ENCODE measurements around the gene HSD17B12. TPM values are rescaled to one million over a fixed set of nuclear protein-coding genes. Genes with fewer than 3 reads are reported as not detected.
A peak's percentile ranks its signal among the peaks of the same experiment; 100 is the strongest.

Gene HSD17B12
- total RNA-seq, 1 donor from 2014 or later, result 84.7 TPM

GRCh38 chr11:43785318-43785717 is 104.8 kb downstream of the HSD17B12 start:
- no peak overlapping the region for H3K4me3 ChIP-seq (ENCODE audit: low read depth, low read length)
- H3K27me3 ChIP-seq (ENCODE audit: control insufficient read depth, insufficient read depth, low read length), result no peaks in the 10 kb centered on the region
- DNase-seq (ENCODE audit: low read depth), result no peak
- TF ChIP-seq, protein P1, sequence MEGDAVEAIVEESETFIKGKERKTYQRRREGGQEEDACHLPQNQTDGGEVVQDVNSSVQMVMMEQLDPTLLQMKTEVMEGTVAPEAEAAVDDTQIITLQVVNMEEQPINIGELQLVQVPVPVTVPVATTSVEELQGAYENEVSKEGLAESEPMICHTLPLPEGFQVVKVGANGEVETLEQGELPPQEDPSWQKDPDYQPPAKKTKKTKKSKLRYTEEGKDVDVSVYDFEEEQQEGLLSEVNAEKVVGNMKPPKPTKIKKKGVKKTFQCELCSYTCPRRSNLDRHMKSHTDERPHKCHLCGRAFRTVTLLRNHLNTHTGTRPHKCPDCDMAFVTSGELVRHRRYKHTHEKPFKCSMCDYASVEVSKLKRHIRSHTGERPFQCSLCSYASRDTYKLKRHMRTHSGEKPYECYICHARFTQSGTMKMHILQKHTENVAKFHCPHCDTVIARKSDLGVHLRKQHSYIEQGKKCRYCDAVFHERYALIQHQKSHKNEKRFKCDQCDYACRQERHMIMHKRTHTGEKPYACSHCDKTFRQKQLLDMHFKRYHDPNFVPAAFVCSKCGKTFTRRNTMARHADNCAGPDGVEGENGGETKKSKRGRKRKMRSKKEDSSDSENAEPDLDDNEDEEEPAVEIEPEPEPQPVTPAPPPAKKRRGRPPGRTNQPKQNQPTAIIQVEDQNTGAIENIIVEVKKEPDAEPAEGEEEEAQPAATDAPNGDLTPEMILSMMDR (IDR thresholded peaks at IDR 0.05; ENCODE audit: insufficient read depth, low read length, poor library complexity, severe bottlenecking), result no peak
- no peaks in the 10 kb centered on the region for H3K36me3 ChIP-seq (ENCODE audit: control insufficient read depth, insufficient read depth, low read length)

DNA sequence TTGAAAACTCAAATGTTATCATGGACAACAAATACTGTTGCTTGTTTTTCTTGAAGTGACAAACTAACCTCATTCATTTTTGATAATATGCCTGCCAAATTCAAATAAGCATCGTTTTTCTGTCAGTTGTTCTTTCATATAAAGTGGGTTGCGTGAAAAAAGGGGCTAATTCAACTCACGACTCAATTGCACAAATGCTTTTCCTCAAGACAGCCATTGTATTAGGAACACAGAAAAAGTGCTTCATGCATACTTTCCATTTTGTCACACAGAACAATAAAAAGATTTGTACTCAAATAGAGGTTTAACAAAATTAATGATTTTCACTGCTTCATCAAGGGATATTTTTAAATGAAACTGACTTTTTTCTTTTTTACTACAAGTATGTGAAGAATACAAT is 105.5 kb downstream of the HSD17B12 start:
- Histone ChIP-seq H3K4me3 (ENCODE audit: low read depth, low read length) (no peak overlapping the region), H3K27me3 (ENCODE audit: control insufficient read depth, insufficient read depth, low read length) (no peaks in the 10 kb centered on the region), H3K36me3 (ENCODE audit: control insufficient read depth, insufficient read depth, low read length) (no peaks in the 10 kb centered on the region)
- TF ChIP-seq, protein P1 (IDR thresholded peaks at IDR 0.05; ENCODE audit: insufficient read depth, low read length, poor library complexity, severe bottlenecking), result no peak
- no peak for DNase-seq (ENCODE audit: low read depth)

DNA sequence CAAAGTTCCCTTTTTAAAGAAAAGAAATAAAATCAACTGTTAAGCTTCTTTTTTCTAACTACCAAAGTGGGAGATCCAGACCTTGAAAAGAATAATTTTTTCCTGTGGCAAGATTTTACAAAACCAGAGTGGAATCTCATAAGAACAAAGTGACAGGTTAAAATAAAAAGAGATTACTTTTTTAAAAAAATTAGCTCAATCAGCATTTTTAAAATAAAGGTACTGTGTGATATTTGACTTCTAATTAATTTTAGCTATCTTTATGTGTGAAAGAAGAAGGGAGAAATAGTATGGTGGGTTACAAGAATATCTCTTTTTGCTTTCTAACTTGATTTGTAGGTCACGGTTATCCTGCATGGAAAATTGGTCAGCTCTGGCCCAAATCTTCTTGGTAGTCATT is 107.3 kb downstream of the HSD17B12 start:
- DNase-seq (ENCODE audit: low read depth), result no peak
- TF ChIP-seq, protein P1 (IDR thresholded peaks at IDR 0.05; ENCODE audit: insufficient read depth, low read length, poor library complexity, severe bottlenecking), result no peak
- no peaks in the 10 kb centered on the region for H3K36me3 ChIP-seq (ENCODE audit: control insufficient read depth, insufficient read depth, low read length)
- H3K27me3 ChIP-seq (ENCODE audit: control insufficient read depth, insufficient read depth, low read length), result no peaks in the 10 kb centered on the region
- no peak overlapping the region for H3K4me3 ChIP-seq (ENCODE audit: low read depth, low read length)

- TF ChIP-seq, protein P1 (IDR thresholded peaks at IDR 0.05; ENCODE audit: insufficient read depth, low read length, poor library complexity, severe bottlenecking), result no peak
- Histone ChIP-seq H3K4me3 (ENCODE audit: low read depth, low read length) (no peak overlapping the region), H3K36me3 (ENCODE audit: control insufficient read depth, insufficient read depth, low read length) (no peaks in the 10 kb centered on the region), H3K27me3 (ENCODE audit: control insufficient read depth, insufficient read depth, low read length) (no peaks in the 10 kb centered on the region)
- DNase-seq (ENCODE audit: low read depth), result no peak
Measured at GRCh38 chr11:43788421-43788820, 107.9 kb downstream of the HSD17B12 start.

DNA sequence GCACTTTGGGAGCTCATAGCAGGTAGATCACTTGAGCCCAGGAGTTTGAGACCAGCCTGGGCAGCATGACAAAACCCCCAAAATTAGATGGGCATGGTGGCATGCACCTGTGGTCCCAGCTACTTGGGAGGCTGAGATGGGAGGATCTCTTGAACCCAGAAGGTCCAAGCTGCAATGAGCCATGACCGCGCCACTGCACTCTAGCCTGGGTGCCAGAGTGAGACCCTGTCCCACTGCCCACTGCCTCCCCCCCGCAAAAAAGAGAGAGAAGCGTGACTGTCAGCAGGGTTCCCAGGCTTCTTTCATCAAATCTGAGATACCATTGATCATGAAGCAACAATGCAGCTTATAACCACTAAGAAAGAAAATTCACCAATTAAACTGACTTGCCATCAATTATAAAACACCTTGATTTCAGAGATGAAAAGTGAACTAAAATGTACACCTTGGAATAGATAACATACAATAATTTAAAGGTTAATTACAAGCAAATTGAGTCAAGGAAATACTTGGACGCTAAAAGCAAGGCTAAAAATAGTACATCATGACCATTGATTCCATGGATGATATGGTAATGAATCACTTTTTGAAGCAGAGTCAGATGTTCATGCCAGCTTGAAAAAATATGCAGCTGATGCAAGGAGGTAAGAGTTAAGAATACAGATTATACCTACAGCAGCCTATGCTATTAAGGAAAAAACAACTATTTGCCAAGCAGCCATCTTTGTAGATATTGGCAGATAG is 109.3 kb downstream of the HSD17B12 start:
- H3K27me3 ChIP-seq (ENCODE audit: control insufficient read depth, insufficient read depth, low read length), result no peaks in the 10 kb centered on the region
- no peaks in the 10 kb centered on the region for H3K36me3 ChIP-seq (ENCODE audit: control insufficient read depth, insufficient read depth, low read length)

More for the DNA sequence above, 109.3 kb downstream of the HSD17B12 start:
- TF ChIP-seq, protein P1 (IDR thresholded peaks at IDR 0.05; ENCODE audit: insufficient read depth, low read length, poor library complexity, severe bottlenecking), result no peak
- peak; percentile 62 for DNase-seq (ENCODE audit: low read depth)
- no peak overlapping the region for H3K4me3 ChIP-seq (ENCODE audit: low read depth, low read length)
